HG02678 (cell line): ENCODE measurements around the gene ZNF280D.
A peak's percentile ranks its signal among the peaks of the same experiment; 100 is the strongest.
"Not testable (repeated sequence)": the region's sequence is repeated elsewhere in the genome, so short reads cannot be mapped to it uniquely, and the experiment has no call there.

Experiments
- ATAC-seq: cut with Tn5 transposase; IDR thresholded peaks from one replicate; pipeline ENCODE4 v1.9.1; 2021; ENCODE audit warnings: mild to moderate bottlenecking, moderate library complexity; ENCODE audit not compliant: unreplicated experiment

Gene ZNF280D

GRCh38 chr15:56733136-56734012 lies at the start of gene ZNF280D:
TSS of gene ZNF280D (minus strand) at chr15:56733509. CDS start at chr15:56707109, 26,400 bp downstream.
- ATAC-seq: peak; percentile 77

- no peak for ATAC-seq
Measured at GRCh38 chr15:56782306-56782705, 49.0 kb upstream of the ZNF280D start.

- no peak for ATAC-seq
Measured at GRCh38 chr15:56781666-56782065, 48.4 kb upstream of the ZNF280D start.

GRCh38 chr15:56780102-56780725 lies 46.9 kb upstream of the ZNF280D start:
- ATAC-seq: not testable (repeated sequence)

- ATAC-seq: not testable (repeated sequence)
Measured at GRCh38 chr15:56779449-56779848, 46.1 kb upstream of the ZNF280D start.

- ATAC-seq: no peak
Measured at GRCh38 chr15:56778761-56779160, 45.5 kb upstream of the ZNF280D start.

GRCh38 chr15:56776839-56777238 lies 43.5 kb upstream of the ZNF280D start:
- ATAC-seq: no peak

GRCh38 chr15:56775641-56776040 lies 42.3 kb upstream of the ZNF280D start:
- ATAC-seq: no peak

GRCh38 chr15:56774356-56774755 lies 41.0 kb upstream of the ZNF280D start:
- no peak for ATAC-seq

GRCh38 chr15:56772868-56773639 lies 39.7 kb upstream of the ZNF280D start:
- ATAC-seq: no peak

GRCh38 chr15:56770173-56770572 lies 36.9 kb upstream of the ZNF280D start:
- ATAC-seq: no peak

- no peak for ATAC-seq
Measured at GRCh38 chr15:56767315-56767714, 34.0 kb upstream of the ZNF280D start.

- ATAC-seq: no peak
Measured at GRCh38 chr15:56765251-56765650, 31.9 kb upstream of the ZNF280D start.

GRCh38 chr15:56763141-56763895 lies 30.0 kb upstream of the ZNF280D start:
- no peak for ATAC-seq

- ATAC-seq: no peak
Measured at GRCh38 chr15:56760186-56760585, 26.9 kb upstream of the ZNF280D start.

- no peak for ATAC-seq
Measured at GRCh38 chr15:56759450-56759845, 26.1 kb upstream of the ZNF280D start.

- ATAC-seq: no peak
Measured at GRCh38 chr15:56758770-56759449, 25.6 kb upstream of the ZNF280D start.

- ATAC-seq: no peak
Measured at GRCh38 chr15:56757875-56758274, 24.6 kb upstream of the ZNF280D start.

GRCh38 chr15:56754772-56755370 lies 21.6 kb upstream of the ZNF280D start:
- no peak for ATAC-seq

- no peak for ATAC-seq
Measured at GRCh38 chr15:56752986-56753385, 19.7 kb upstream of the ZNF280D start.
